Breast epithelium (tissue), 4 donors: ENCODE data around the gene BORCS8. TPM values are rescaled to one million over a fixed set of nuclear protein-coding genes. Genes with fewer than 3 reads are reported as not detected.
"Not testable (repeated sequence)": the region's sequence is repeated elsewhere in the genome, so short reads cannot be mapped to it uniquely, and the experiment has no call there.

Experiments used
- DNase-seq, 2 donors: peaks; one replicate each; pipeline ENCODE4 v3.0.0-alpha.2; 2019; ENCODE audit warnings: low spot score in 2 of 2
- H3K27ac ChIP-seq, 2 donors: fragments of 200-600 bp; sonication (generic) in 1 of 2; one replicate each; pipeline ENCODE4 v1.5.1; 2016 to 2019; ENCODE audit warnings: mild to moderate bottlenecking in 1 of 2
- H3K27me3 ChIP-seq, 2 donors: fragments of 200-600 bp; sonication (generic) in 1 of 2; one replicate each; pipeline versions ENCODE4 v1.5.1 to v1.6.0; 2017 to 2019; ENCODE audit warnings: control low read depth in 1 of 2, mild to moderate bottlenecking in 1 of 2
- H3K36me3 ChIP-seq: fragments of 200-600 bp; one replicate; pipeline ENCODE4 v1.5.1; 2019
- H3K4me1 ChIP-seq, 2 donors: fragments of 200-600 bp; sonication (generic); one replicate each; pipeline ENCODE4 v1.5.1; 2016 to 2019; ENCODE audit warnings: control low read depth in 1 of 2
- H3K4me3 ChIP-seq, 3 donors: fragments of 200-600 bp; sonication (generic); 1 replicate in 2 of 3; 2 replicates in 1 of 3; pipeline ENCODE4 v1.5.1; 2016 to 2019; ENCODE audit warnings: mild to moderate bottlenecking in 3 of 3, moderate library complexity in 2 of 3
- H3K9me3 ChIP-seq, 2 donors: fragments of 200-600 bp; sonication (generic) in 1 of 2; one replicate each; pipeline ENCODE4 v1.5.1; 2016 to 2019; ENCODE audit warnings: control low read depth in 1 of 2
- CTCF ChIP-seq, 3 donors: fragments of 450-650 bp; IDR thresholded peaks; one replicate each; pipeline ENCODE4 v1.5.1; 2016 to 2017; ENCODE audit warnings: antibody characterized with exemption in 3 of 3, mild to moderate bottlenecking in 3 of 3, moderate library complexity in 3 of 3
- POLR2A ChIP-seq: fragments of 450-650 bp; IDR thresholded peaks from one replicate; pipeline ENCODE4 v1.6.1; 2016; ENCODE audit warnings: antibody characterized with exemption, mild to moderate bottlenecking, moderate library complexity
- POLR2AphosphoS5 ChIP-seq, 3 donors: sonication (generic); formaldehyde crosslinking; IDR thresholded peaks; one replicate each; pipeline ENCODE4 v1.6.1; 2017; ENCODE audit warnings: antibody characterized with exemption in 3 of 3
- intact Hi-C: fragments of 100-400 bp; cut with DNase I; formaldehyde crosslinking; loops from one replicate; pipeline ENCODE4 v1.15.1; 2023; ENCODE audit warnings: low total_unique reads
- total RNA-seq, 3 donors: library from RNA; depleted of rRNA; stranded (reverse); fragments of >200 nt; gene quantifications; one replicate each; pipeline ENCODE4 v1.1.0, GENCODE V29; 2016

BORCS8 gene
- total RNA-seq, 3 donors from 2014 or later = 15.2 to 18.0 (median 16.7) TPM

- peaks cover 3 to 44% of the 10 kb centered on the region in 2 donors for H3K27me3 ChIP-seq
- intact Hi-C loops = no loop called here
- H3K9me3 ChIP-seq = no peaks in the 10 kb centered on the region
- H3K4me3 ChIP-seq = no peak overlapping the region
- TF ChIP-seq CTCF (IDR thresholded peaks at IDR 0.05) (no peak), POLR2AphosphoS5 (IDR thresholded peaks at IDR 0.05) (no peak), POLR2A (no peak)
- no peaks in the 10 kb centered on the region for H3K4me1 ChIP-seq
- no peak for DNase-seq
- H3K27ac ChIP-seq = no peak overlapping the region
- H3K36me3 ChIP-seq = no peaks in the 10 kb centered on the region
Observed at GRCh38 chr19:19223060-19223459, 31.1 kb upstream of the BORCS8 start.

DNA sequence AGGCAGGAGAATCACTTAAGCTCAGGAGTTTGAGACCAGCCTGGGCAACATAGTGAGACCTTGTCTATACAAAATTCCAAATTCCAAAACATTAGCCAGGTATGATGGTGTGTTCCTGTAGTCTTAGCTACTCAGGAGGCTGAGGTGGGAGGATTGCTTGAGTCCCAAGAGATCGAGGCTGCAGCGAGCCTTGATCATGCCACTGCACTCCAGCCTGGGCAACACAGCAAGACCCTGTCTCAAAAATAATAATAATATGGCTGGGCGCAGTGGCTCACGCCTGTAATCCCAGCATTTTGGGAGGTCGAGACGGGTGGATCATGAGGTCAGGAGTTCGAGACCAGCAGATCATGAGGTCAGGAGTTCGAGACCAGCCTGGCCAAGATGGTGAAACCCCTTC lies 29.0 kb upstream of the BORCS8 start:
- H3K27ac ChIP-seq, H3K9me3 ChIP-seq, H3K36me3 ChIP-seq, H3K4me1 ChIP-seq, H3K4me3 ChIP-seq, DNase-seq, intact Hi-C loops: not testable (repeated sequence)
- peaks cover 0 to 30% of the 10 kb centered on the region in 2 donors for H3K27me3 ChIP-seq

DNA sequence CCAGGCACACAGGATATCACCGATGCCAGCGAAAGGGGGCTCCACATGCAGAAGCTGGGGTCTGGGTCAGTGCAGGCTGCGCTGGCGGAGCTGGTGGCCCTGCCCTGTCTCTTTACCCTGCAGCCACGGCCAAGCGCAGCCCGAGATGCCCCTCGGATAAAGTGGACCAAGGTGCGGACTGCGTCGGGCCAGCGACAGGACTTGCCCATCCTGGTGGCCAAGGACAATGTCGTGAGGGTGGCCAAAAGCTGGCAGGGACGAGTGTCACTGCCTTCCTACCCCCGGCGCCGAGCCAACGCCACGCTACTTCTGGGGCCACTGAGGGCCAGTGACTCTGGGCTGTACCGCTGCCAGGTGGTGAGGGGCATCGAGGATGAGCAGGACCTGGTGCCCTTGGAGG lies 27.0 kb upstream of the BORCS8 start:
- H3K36me3 ChIP-seq = no peaks in the 10 kb centered on the region
- peaks cover 0 to 27% of the 10 kb centered on the region in 2 donors for H3K27me3 ChIP-seq
- no peak for DNase-seq
- no peak overlapping the region for H3K4me3 ChIP-seq
- no peaks in the 10 kb centered on the region for H3K4me1 ChIP-seq
- TF ChIP-seq POLR2AphosphoS5 (IDR thresholded peaks at IDR 0.05) = no peak
- TF ChIP-seq CTCF (IDR thresholded peaks at IDR 0.05) = no peak
- TF ChIP-seq POLR2A = no peak
- intact Hi-C loops = no loop called here
- no peak overlapping the region for H3K27ac ChIP-seq
- no peaks in the 10 kb centered on the region for H3K9me3 ChIP-seq

DNA sequence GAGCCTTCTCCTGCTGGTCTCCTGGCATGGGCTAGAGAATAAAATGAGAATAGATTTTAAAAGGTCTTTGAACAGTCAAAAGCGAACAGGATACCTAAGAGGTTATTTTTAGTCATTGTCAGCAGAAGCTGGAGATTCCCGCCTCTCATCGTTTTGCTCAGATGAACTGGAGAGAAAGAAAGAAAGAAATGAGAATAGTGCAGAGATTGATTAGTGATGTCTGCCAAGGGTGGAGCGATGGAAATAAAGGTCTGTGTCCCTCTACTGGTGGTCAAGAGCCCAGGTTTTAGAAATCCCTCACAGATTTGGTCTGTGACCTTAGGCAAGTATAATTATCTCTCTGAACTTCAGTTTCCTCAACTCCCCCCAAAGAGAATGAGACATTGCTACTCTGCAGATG lies 25.1 kb upstream of the BORCS8 start:
- Histone ChIP-seq H3K9me3 (no peaks in the 10 kb centered on the region), H3K36me3 (no peaks in the 10 kb centered on the region), H3K4me1 (no peaks in the 10 kb centered on the region), H3K27me3 (peaks cover 0 to 42% of the 10 kb centered on the region in 2 donors), H3K4me3 (no peak overlapping the region), H3K27ac (no peak overlapping the region)
- no peak for DNase-seq
- TF ChIP-seq POLR2AphosphoS5 (IDR thresholded peaks at IDR 0.05) = no peak
- no peak for TF ChIP-seq POLR2A
- no peak for TF ChIP-seq CTCF (IDR thresholded peaks at IDR 0.05)
- intact Hi-C loops = no loop called here

DNA sequence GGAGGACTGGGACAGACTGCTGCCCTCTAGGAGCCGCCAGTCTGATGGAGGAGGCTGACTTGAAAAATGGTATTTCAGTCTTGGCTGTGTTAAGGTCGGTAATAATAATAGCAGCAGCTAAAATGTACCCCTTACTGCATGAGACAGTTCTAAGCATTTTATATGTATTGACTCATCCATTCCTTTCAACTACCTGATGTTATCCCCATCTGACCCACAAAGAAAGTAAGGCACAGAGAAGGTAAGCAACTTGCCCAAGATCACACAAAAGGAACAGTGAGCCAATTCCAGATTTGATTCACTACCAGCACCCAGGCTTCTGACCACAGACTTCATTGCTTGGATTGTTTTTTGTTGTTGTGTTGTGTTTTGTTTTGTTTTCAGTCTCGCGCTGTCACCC lies 23.8 kb upstream of the BORCS8 start:
- DNase-seq = no peak
- intact Hi-C loops = no loop called here
- Histone ChIP-seq H3K36me3 (no peaks in the 10 kb centered on the region), H3K4me1 (no peaks in the 10 kb centered on the region), H3K9me3 (no peaks in the 10 kb centered on the region), H3K27ac (no peak overlapping the region), H3K4me3 (no peak overlapping the region), H3K27me3 (peaks cover 3 to 55% of the 10 kb centered on the region in 2 donors)
- TF ChIP-seq CTCF (IDR thresholded peaks at IDR 0.05) (no peak), POLR2AphosphoS5 (IDR thresholded peaks at IDR 0.05) (no peak), POLR2A (no peak)

DNA sequence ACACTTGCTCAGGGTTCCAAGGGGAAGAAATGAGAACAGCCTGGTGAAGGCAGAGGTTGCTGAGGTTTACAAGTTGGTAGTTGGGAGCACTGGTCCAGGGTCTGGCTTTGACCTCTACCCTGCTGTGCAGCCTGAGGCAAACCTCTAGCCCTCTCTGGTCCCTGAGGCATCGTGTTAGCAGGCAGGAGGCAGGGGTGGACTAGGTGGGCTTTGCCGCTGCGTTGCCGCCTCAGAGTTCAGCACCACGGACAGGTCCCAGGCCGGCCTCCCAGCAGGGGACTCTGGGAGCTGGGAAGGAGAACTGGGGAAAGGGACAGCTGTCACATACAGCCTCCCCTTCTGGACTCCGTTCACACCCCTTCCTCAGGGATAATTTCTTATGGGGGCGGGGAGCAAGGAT lies 22.9 kb upstream of the BORCS8 start:
- intact Hi-C loops = no loop called here
- H3K4me1 ChIP-seq = no peaks in the 10 kb centered on the region
- DNase-seq = no peak
- H3K4me3 ChIP-seq = no peak overlapping the region
- H3K27me3 ChIP-seq = peaks cover 3 to 56% of the 10 kb centered on the region in 2 donors
- H3K36me3 ChIP-seq = no peaks in the 10 kb centered on the region
- no peak overlapping the region for H3K27ac ChIP-seq
- no peaks in the 10 kb centered on the region for H3K9me3 ChIP-seq
- TF ChIP-seq POLR2A = no peak
- TF ChIP-seq POLR2AphosphoS5 (IDR thresholded peaks at IDR 0.05) = no peak
- no peak for TF ChIP-seq CTCF (IDR thresholded peaks at IDR 0.05)
